Epithelial cell of proximal tubule (primary cell): ENCODE results near the gene TRIM39. TPM values are rescaled to one million over a fixed set of nuclear protein-coding genes. Genes with fewer than 3 reads are reported as not detected.

Experiments
- total RNA-seq: library from RNA; depleted of rRNA; stranded (reverse); fragments of >200 nt; gene quantifications from 2 replicates; pipeline ENCODE4 v1.2.3, GENCODE V29; 2015

The TRIM39 gene
- total RNA-seq, 1 donor from 2014 or later = 9.8 TPM

Other genes starting within 250 kb of the TRIM39 start
- not detected in 2 replicates for gene TRIM31, start 213.8 kb upstream of the TRIM39 start, total RNA-seq
- not detected in 2 replicates for gene TRIM40, start 190.8 kb upstream of the TRIM39 start, total RNA-seq
- gene TRIM10, start 165.7 kb upstream of the TRIM39 start, total RNA-seq = not detected in 2 replicates
- not detected in 2 replicates for gene TRIM15, start 163.4 kb upstream of the TRIM39 start, total RNA-seq
- 14.7 and 35.1 TPM in 2 replicates for gene TRIM26, start 113.5 kb upstream of the TRIM39 start, total RNA-seq
- 85.1 and 99.0 TPM in 2 replicates for gene RPP21, start 18.2 kb downstream of the TRIM39 start, total RNA-seq
- gene HLA-E, start 162.6 kb downstream of the TRIM39 start, total RNA-seq = 56.9 and 93.3 TPM in 2 replicates
- gene GNL1, start 229.6 kb downstream of the TRIM39 start, total RNA-seq = 46.1 and 46.3 TPM in 2 replicates
- gene PRR3, start 230.4 kb downstream of the TRIM39 start, total RNA-seq = 4.6 and 5.2 TPM in 2 replicates
- gene ABCF1, start 244.5 kb downstream of the TRIM39 start, total RNA-seq = 49.0 and 70.5 TPM in 2 replicates